ENCODE data around the gene CSNK1D.

- TF ChIP-seq CTCF (IDR thresholded peaks at IDR 0.05; ENCODE audit: low read depth, low read length) (no peak), EZH2phosphoT487 (IDR thresholded peaks at IDR 0.05; ENCODE audit: low read depth) (no peak)
These were observed 59.4 kb downstream of the CSNK1D start for GRCh38 chr17:82214012-82214628.
